CD8-positive, alpha-beta memory T cell (primary cell): ENCODE measurements around the gene ZBTB7B. TPM values are rescaled to one million over a fixed set of nuclear protein-coding genes. Genes with fewer than 3 reads are reported as not detected.
A peak's percentile ranks its signal among the peaks of the same experiment; 100 is the strongest.

ENCODE experiments used
- CTCF ChIA-PET: fragments of 350-600 bp; sonication (Branson Sonifier 250); formaldehyde crosslinking; loops from one replicate; lab custom pipeline; 2021; ENCODE audit warnings: antibody characterized with exemption; lab: Charles Lee
- POLR2A ChIA-PET: fragments of 350-600 bp; sonication (Branson Sonifier 250); formaldehyde crosslinking; loops from one replicate; lab custom pipeline; 2021; ENCODE audit warnings: antibody characterized with exemption; lab: Charles Lee
- DNase-seq, 5 donors: peaks; one replicate each; pipeline versions ENCODE4 v3.0.0 to v3.0.0-alpha.2; 2020 to 2022; ENCODE audit warnings: mixed read lengths in 1 of 5
- H3K27ac ChIP-seq: one replicate; pipeline ENCODE4 v1.7.0; 2013; ENCODE audit warnings: low read depth, mild to moderate bottlenecking, low read length, moderate library complexity
- H3K27me3 ChIP-seq: 2 replicates; pipeline ENCODE4 v1.7.0; 2013; ENCODE audit warnings: low read length, mild to moderate bottlenecking; ENCODE audit not compliant: insufficient read depth, poor library complexity, severe bottlenecking
- H3K36me3 ChIP-seq: 2 replicates; pipeline ENCODE4 v1.7.0; 2013; ENCODE audit warnings: mild to moderate bottlenecking, low read length, moderate library complexity; ENCODE audit not compliant: insufficient read depth
- H3K4me1 ChIP-seq: 2 replicates; pipeline ENCODE4 v1.7.0; 2013; ENCODE audit warnings: mild to moderate bottlenecking, low read length, moderate library complexity; ENCODE audit not compliant: insufficient read depth
- H3K4me3 ChIP-seq: 2 replicates; pipeline ENCODE4 v1.7.0; 2013; ENCODE audit warnings: mild to moderate bottlenecking, low read length
- H3K9me3 ChIP-seq: 2 replicates; pipeline ENCODE4 v1.7.0; 2013; ENCODE audit warnings: mild to moderate bottlenecking, low read length
- H3K27ac Mint-ChIP-seq, 8 donors: one replicate each; pipeline ENCODE4 v1.8.0; 2020 to 2021; ENCODE audit warnings: mixed read lengths in 8 of 8, mild to moderate bottlenecking in 6 of 8, inconsistent platforms in 3 of 8, moderate library complexity in 3 of 8
- H3K27me3 Mint-ChIP-seq, 2 donors: one replicate each; pipeline ENCODE4 v1.8.0; 2020 to 2021; ENCODE audit warnings: mixed read lengths in 2 of 2, mild to moderate bottlenecking in 1 of 2, moderate library complexity in 1 of 2
- H3K36me3 Mint-ChIP-seq, 3 donors: one replicate each; pipeline ENCODE4 v1.8.0; 2020 to 2021; ENCODE audit warnings: mixed read lengths in 3 of 3, inconsistent platforms in 1 of 3, mild to moderate bottlenecking in 1 of 3
- H3K4me1 Mint-ChIP-seq, 3 donors: one replicate each; pipeline ENCODE4 v1.8.0; 2020 to 2021; ENCODE audit warnings: mixed read lengths in 3 of 3, inconsistent platforms in 1 of 3, mild to moderate bottlenecking in 1 of 3
- H3K4me3 Mint-ChIP-seq, 7 donors: one replicate each; pipeline ENCODE4 v1.8.0; 2020 to 2021; ENCODE audit warnings: mixed read lengths in 7 of 7, mild to moderate bottlenecking in 6 of 7, moderate library complexity in 4 of 7, inconsistent platforms in 2 of 7
- H3K9me3 Mint-ChIP-seq, 5 donors: one replicate each; pipeline ENCODE4 v1.8.0; 2020 to 2022; ENCODE audit warnings: mixed read lengths in 5 of 5, mild to moderate bottlenecking in 3 of 5, moderate library complexity in 2 of 5, inconsistent platforms in 1 of 5
- polyA plus RNA-seq: library from polyadenylated mRNA; unstranded; fragments of 300-500 nt; fragmentation: Illumina TruSeq; gene quantifications from one replicate; pipeline ENCODE4 v1.2.3, GENCODE V29; 2021
- total RNA-seq, 2 experiments: library from RNA; stranded (reverse); gene quantifications; one replicate each; pipeline ENCODE4 v1.2.3, GENCODE V29; 2021

Gene ZBTB7B
- total and polyA plus RNA-seq, 3 experiments from 2014 or later: 3.3 to 34.7 (median 33.2) TPM

DNA sequence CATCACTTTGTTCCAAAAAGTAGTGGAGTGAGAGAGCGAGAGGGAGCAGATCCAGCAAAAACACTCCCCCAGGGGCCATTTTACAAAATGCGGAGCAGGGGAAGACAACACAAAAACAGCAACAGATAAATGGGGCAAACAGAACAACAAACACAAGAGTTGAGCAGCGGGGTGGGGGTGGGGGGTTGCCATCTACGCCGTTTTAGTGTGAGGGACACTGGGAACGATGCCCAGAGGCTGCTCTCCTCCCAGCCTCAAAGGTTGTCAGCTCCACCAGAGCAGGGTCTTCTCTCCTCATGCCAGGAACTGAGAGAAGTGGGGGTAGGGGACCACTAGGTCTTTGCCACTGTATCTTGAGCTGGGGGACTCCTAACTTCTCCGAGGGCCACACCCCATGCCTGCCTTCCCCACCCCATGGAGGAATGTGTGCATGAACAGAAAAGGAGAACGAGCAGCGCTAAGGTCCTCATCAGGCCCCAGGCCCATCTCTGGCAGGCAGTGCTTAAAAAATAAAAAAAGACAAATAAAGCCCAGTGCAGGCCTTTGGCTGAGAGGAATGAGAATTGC, 45.4 kb upstream of the ZBTB7B start:
- Histone ChIP-seq H3K27ac (peak overlapping the region; percentile 7), H3K4me3 (no peak overlapping the region), H3K27me3 (no peaks in the 10 kb centered on the region), H3K4me1 (peaks cover 55% of the 10 kb centered on the region), H3K36me3 (peaks cover 4% of the 10 kb centered on the region), H3K9me3 (no peaks in the 10 kb centered on the region)
- peaks cover 0 to 8% of the 10 kb centered on the region in 2 donors for H3K27me3 Mint-ChIP-seq
- ChIA-PET POLR2A (no interaction called here), CTCF (interaction anchor here (1.0 kb wide), 1 partner anchor 12 kb away, joined by 3 read pairs; no protein-coding TSS in a partner anchor)
- H3K4me1 Mint-ChIP-seq: peaks cover 57 to 83% (median 69%) of the 10 kb centered on the region in 3 donors
- no peaks in the 10 kb centered on the region for H3K9me3 Mint-ChIP-seq
- DNase-seq: peak in 1 of 5 donors; percentile 7
- H3K4me3 Mint-ChIP-seq: peak overlapping the region in 5 of 7 donors; percentile 29 to 97 (median 58)
- peak overlapping the region in 7 of 8 donors; percentile 83 to 100 (median 100) for H3K27ac Mint-ChIP-seq
- peaks cover 0 to 69% (median 5%) of the 10 kb centered on the region in 3 donors for H3K36me3 Mint-ChIP-seq

DNA sequence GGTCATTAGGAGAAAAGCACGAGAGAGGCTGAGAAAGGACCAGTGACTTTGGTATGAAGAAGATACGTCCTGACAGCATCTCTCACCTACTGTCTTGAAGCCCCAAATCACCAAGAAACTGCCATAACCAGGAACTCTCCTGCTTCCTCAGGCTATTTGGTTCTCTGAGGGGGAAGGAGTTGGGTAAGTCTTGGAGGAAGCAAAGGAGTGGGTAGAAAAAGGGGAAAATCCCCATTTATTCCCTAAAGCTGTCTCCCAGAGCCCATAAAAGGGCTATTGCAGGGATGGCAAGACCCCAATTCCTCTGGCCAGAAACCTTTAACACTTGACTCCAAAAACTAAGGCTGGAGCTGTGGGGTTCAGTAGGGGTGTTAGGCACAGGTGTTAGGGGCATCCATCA, 44.6 kb upstream of the ZBTB7B start:
- Histone ChIP-seq H3K27ac (no peak overlapping the region), H3K36me3 (peaks cover 4% of the 10 kb centered on the region), H3K4me3 (no peak overlapping the region), H3K9me3 (no peaks in the 10 kb centered on the region), H3K4me1 (peaks cover 55% of the 10 kb centered on the region), H3K27me3 (no peaks in the 10 kb centered on the region)
- H3K36me3 Mint-ChIP-seq: peaks cover 0 to 64% (median 5%) of the 10 kb centered on the region in 3 donors
- DNase-seq: no peak
- H3K9me3 Mint-ChIP-seq: no peaks in the 10 kb centered on the region
- peak overlapping the region in 2 of 7 donors; percentile 40 to 97 for H3K4me3 Mint-ChIP-seq
- peaks cover 55 to 83% (median 69%) of the 10 kb centered on the region in 3 donors for H3K4me1 Mint-ChIP-seq
- H3K27ac Mint-ChIP-seq: peak overlapping the region in 5 of 8 donors; percentile 10 to 100 (median 83)
- POLR2A ChIA-PET: interaction anchor here (1.1 kb wide), 1 partner anchor 26 kb away, joined by 3 read pairs; no protein-coding TSS in a partner anchor
- H3K27me3 Mint-ChIP-seq: peaks cover 0 to 4% of the 10 kb centered on the region in 2 donors
- CTCF ChIA-PET: interaction anchor here (1.5 kb wide), 1 partner anchor 13 kb away, joined by 4 read pairs; no protein-coding TSS in a partner anchor

DNA sequence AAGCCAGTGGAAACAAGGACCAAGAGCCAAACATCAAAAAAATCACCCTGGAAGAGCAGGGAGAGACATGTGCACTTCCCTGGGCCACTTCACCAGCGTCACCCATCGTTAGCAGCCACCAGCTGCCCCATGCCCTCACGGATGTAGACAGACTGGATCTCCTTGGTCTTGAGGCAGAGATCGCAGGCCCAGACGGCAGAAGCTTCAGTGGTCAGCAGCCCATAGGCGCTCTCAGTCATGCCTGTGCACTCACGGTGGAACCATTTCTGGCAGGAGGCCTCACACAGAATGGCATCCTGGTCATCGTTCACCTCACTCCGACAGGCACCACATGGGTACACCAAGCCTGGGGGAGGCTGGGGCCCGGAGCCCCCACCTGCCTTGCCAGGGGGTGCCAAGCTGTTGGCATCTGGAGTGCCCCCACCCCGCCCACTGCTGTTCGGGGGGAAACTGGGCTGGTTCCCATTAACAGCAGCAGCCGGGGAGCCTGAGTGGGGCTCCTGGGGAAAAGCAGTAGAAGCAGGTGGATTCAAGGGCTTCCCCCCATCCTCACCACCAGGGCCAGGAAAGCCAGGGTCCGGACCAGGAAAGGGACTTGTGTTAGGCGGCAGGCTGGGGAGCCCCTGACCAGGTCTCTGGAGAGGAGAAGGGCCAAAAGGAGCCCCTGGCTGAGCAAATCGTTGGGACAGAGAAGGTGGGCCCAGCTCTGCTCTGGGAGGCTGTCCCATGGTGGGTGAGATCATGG, 43.7 kb upstream of the ZBTB7B start:
- no peak overlapping the region for H3K4me3 ChIP-seq
- peak overlapping the region in 4 of 7 donors; percentile 28 to 96 (median 43) for H3K4me3 Mint-ChIP-seq
- H3K27ac ChIP-seq: no peak overlapping the region
- peaks cover 0 to 69% (median 5%) of the 10 kb centered on the region in 3 donors for H3K36me3 Mint-ChIP-seq
- no peaks in the 10 kb centered on the region for H3K9me3 Mint-ChIP-seq
- peaks cover 4% of the 10 kb centered on the region for H3K36me3 ChIP-seq
- H3K27me3 ChIP-seq: no peaks in the 10 kb centered on the region
- H3K27ac Mint-ChIP-seq: peak overlapping the region in 5 of 8 donors; percentile 63 to 99 (median 73)
- peaks cover 0 to 3% of the 10 kb centered on the region in 2 donors for H3K27me3 Mint-ChIP-seq
- H3K4me1 ChIP-seq: peaks cover 47% of the 10 kb centered on the region
- DNase-seq: peak in 1 of 5 donors; percentile 47
- CTCF ChIA-PET: interaction anchor here (1.5 kb wide), 1 partner anchor 12 kb away, joined by 4 read pairs; no protein-coding TSS in a partner anchor
- peaks cover 50 to 82% (median 68%) of the 10 kb centered on the region in 3 donors for H3K4me1 Mint-ChIP-seq
- H3K9me3 ChIP-seq: no peaks in the 10 kb centered on the region
- POLR2A ChIA-PET: interaction anchor here (0.6 to 1.1 kb wide), 2 partner anchors 25 to 58 kb away, joined by 3 read pairs; no protein-coding TSS in a partner anchor

DNA sequence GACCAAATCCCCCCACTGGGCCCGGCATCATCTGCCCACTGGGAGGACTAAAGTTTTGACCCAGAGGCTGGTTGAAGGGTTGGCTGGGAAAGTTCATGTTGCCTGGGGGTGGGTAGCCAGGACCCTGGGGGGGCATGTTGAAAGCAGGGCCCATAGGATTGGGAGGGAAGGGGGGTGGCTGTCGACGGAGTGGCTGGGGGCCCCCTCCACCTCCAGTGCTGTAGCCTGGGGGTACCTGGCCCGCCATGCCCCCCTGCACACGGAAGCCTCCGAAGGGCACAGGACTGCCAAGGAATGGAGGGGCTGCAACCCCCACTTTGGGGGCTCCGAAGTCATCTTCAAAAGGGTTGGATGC, 43.2 kb upstream of the ZBTB7B start:
- peaks cover 0 to 69% (median 5%) of the 10 kb centered on the region in 3 donors for H3K36me3 Mint-ChIP-seq
- peak overlapping the region in 3 of 8 donors; percentile 76 to 97 (median 86) for H3K27ac Mint-ChIP-seq
- H3K27me3 ChIP-seq: no peaks in the 10 kb centered on the region
- peak overlapping the region in 3 of 7 donors; percentile 15 to 96 (median 58) for H3K4me3 Mint-ChIP-seq
- H3K4me3 ChIP-seq: no peak overlapping the region
- H3K9me3 Mint-ChIP-seq: no peaks in the 10 kb centered on the region
- H3K4me1 Mint-ChIP-seq: peaks cover 46 to 78% (median 66%) of the 10 kb centered on the region in 3 donors
- H3K36me3 ChIP-seq: peaks cover 6% of the 10 kb centered on the region
- peaks cover 0 to 3% of the 10 kb centered on the region in 2 donors for H3K27me3 Mint-ChIP-seq
- H3K4me1 ChIP-seq: peaks cover 41% of the 10 kb centered on the region
- DNase-seq: peak in 1 of 5 donors; percentile 43
- CTCF ChIA-PET: interaction anchor here (3.7 kb wide), 1 partner anchor 58 kb away, joined by 42 read pairs; no protein-coding TSS in a partner anchor
- no peaks in the 10 kb centered on the region for H3K9me3 ChIP-seq
- no peak overlapping the region for H3K27ac ChIP-seq
- POLR2A ChIA-PET: interaction anchor here (0.6 to 1.2 kb wide), 2 partner anchors 37 to 57 kb away, joined by 3 read pairs; no protein-coding TSS in a partner anchor

DNA sequence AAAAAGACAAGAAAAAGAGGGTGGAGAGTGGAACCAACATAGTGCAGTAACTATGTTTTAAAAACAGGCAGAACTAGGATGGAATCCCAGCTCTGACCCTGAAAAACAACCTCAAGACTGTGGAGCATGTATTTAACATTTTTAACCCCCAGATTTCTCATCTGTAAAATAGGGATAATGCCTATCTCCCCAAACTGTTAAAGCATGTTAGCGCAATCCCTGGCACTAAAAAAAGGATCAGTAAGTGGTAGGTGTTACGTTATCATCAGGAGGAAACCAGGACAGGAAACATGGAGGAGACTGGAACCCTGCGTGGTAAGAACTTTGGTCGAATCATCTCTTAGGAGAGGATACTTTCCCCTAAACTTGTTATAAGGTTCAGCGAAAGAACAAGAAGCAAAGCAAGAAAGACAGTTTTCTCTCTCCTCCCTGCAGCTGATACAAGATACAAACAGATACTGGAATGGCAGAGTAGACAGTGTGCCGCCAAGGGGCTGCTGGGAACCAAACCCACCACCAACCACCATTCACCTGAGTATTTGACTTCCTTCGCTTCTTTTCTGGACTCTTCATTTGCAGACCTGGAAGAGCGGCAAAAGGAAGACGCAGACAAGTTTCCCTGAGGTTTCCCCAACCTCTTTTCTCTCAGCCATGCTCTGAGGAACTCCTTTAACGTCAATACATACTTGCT, 42.0 kb upstream of the ZBTB7B start:
- H3K4me3 ChIP-seq: peak overlapping the region; percentile 64
- no peaks in the 10 kb centered on the region for H3K27me3 ChIP-seq
- peaks cover 0 to 3% of the 10 kb centered on the region in 2 donors for H3K27me3 Mint-ChIP-seq
- peak overlapping the region; percentile 86 to 99 (median 98) for H3K27ac Mint-ChIP-seq
- H3K4me1 Mint-ChIP-seq: peaks cover 38 to 67% (median 57%) of the 10 kb centered on the region in 3 donors
- H3K27ac ChIP-seq: peak overlapping the region; percentile 92
- no peaks in the 10 kb centered on the region for H3K9me3 Mint-ChIP-seq
- ChIA-PET CTCF (interaction anchor here (0.9 to 3.7 kb wide), 13 partner anchors 8 to 101 kb away, joined by 3 to 42 read pairs (median 7); partner anchors contain the start of genes PMVK and SHC1), POLR2A (interaction anchor here (0.6 to 1.7 kb wide), 12 partner anchors 13 to 125 kb away, joined by 3 to 11 read pairs (median 4); partner anchors contain the start of genes CKS1B, FLAD1 and PMVK)
- no peak for DNase-seq
- peaks cover 34% of the 10 kb centered on the region for H3K4me1 ChIP-seq
- peaks cover 11% of the 10 kb centered on the region for H3K36me3 ChIP-seq
- H3K9me3 ChIP-seq: no peaks in the 10 kb centered on the region
- H3K36me3 Mint-ChIP-seq: peaks cover 0 to 70% (median 6%) of the 10 kb centered on the region in 3 donors
- H3K4me3 Mint-ChIP-seq: peak overlapping the region; percentile 92 to 98 (median 96)

DNA sequence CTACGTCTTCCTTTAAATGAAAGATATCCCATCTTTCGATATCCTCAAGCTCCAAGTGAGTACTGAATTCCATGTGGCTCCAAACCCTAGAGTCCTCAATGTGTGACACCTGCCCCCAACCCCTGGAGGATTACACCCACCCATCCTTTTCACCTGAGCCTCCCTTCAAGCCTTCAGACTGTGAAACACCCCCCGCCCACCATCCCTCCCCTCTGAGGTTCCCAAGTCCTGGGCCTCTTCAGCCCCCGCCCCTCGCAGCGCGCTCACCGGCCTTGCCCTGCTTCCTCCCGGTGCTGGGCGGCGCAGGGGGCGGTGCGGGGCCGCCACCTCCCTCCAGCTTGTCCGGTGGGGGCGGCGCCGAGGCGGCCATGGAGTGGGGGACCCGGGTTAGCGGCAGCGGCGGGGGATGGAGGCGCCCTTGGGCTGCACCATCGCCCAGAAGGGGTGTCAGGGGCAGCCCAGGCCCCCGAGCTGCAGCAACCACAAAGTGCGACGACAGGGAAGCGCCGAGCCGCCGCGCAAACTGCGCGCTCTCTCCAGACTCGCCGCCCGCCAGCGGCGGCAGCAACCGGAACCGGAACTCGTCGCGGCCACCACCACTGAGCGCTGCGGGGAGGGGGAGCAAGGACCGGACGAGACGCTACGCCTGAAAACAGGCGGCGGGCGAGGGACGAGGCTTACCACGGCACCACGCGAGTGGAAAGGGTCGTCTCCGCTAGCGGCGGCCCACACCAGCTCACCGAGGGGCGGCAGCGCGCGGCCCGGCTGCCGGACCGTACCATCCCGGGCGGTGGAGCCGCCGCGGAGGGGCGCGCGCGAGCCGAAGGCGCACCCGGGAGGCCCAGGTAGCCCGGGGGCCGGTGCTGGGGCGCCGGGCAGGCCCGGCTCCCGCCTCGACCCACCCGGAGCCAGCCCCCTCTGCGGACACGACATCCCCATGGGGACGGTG, 41.1 kb upstream of the ZBTB7B start, which contains the start of gene PYGO2:
Gene PYGO2 (minus strand): TSS at position 576 of the 949 bp plus-strand sequence. CDS start 206 bp downstream, at position 370.
- peaks cover 31 to 59% (median 49%) of the 10 kb centered on the region in 3 donors for H3K4me1 Mint-ChIP-seq
- H3K27ac ChIP-seq: peak within 1 kb of the TSS; percentile 92
- peaks cover 0 to 71% (median 7%) of the 10 kb centered on the region in 3 donors for H3K36me3 Mint-ChIP-seq

More for the DNA sequence above, 41.1 kb upstream of the ZBTB7B start, which contains the start of gene PYGO2:
- H3K27ac Mint-ChIP-seq: peak within 1 kb of the TSS; percentile 94 to 99 (median 98)
- Histone ChIP-seq H3K36me3 (peaks cover 20% of the 10 kb centered on the region), H3K27me3 (no peaks in the 10 kb centered on the region), H3K4me1 (peaks cover 30% of the 10 kb centered on the region), H3K4me3 (peak within 1 kb of the TSS; percentile 64), H3K9me3 (no peaks in the 10 kb centered on the region)
- H3K27me3 Mint-ChIP-seq: peaks cover 0 to 1% of the 10 kb centered on the region in 2 donors
- CTCF ChIA-PET: interaction anchor here (0.9 to 3.7 kb wide), 20 partner anchors 9 to 124 kb away, joined by 3 to 42 read pairs (median 4); partner anchors contain the start of genes CKS1B, PMVK and SHC1
- peak; percentile 74 to 86 (median 82) for DNase-seq
- no peaks in the 10 kb centered on the region for H3K9me3 Mint-ChIP-seq
- POLR2A ChIA-PET: interaction anchor here (0.8 to 1.7 kb wide), 8 partner anchors 13 to 124 kb away, joined by 3 to 11 read pairs (median 4); partner anchors contain the start of genes CKS1B, FLAD1 and PMVK
- H3K4me3 Mint-ChIP-seq: peak within 1 kb of the TSS; percentile 92 to 98 (median 96)
